Activated CD4-positive, alpha-beta T cell treated with anti-CD3 and anti-CD28 coated beads, Interleukin-2, amount 50 U/mL, for 16 hours (primary cell): ENCODE data around the gene FSTL4.
A peak's percentile ranks its signal among the peaks of the same experiment; 100 is the strongest.
"Not testable (repeated sequence)": the region's sequence is repeated elsewhere in the genome, so short reads cannot be mapped to it uniquely, and the experiment has no call there.

Experiments used
- DNase-seq: peaks from one replicate; pipeline ENCODE4 v3.0.0-alpha.2; 2020

FSTL4 gene

DNA sequence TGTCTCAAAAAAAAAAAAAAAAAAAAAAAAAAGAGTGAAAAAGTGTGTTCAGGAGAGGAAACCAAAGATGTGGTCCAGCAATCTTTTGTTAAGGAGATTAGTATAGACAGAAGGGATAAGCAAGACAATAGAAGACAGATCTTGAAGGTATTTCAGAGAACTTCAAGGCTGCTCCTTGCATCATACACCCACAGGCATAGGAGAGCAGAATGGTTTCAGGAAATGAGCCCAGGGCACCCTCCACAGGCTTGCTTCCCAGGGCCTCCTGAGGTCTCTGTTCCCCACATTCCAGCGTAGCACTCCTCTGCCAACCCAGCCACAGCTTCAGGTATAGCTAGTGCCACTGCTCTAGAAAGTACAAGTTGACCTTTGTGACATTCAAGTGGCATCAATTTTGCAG is 65.8 kb downstream of the FSTL4 start:
- DNase-seq = no peak

DNA sequence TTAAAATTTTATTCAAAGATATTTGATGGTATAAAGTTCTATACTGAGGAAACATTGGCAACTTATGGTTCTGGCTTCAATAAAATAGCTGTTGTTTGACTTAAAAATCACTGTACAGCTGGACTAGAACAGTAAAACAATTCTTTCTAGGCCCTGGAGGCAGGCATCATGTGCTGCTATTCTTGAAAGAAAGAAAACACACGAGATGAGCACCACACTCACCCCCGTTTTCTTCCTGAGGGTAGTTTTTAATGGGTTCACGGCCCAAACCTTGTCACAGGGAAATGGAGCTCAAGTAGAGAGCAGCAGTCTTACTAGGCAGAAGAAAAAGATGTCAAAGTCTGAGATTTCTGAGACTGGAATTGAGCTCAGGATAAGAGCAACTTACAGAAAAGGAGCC is 68.0 kb downstream of the FSTL4 start:
- DNase-seq = no peak

DNA sequence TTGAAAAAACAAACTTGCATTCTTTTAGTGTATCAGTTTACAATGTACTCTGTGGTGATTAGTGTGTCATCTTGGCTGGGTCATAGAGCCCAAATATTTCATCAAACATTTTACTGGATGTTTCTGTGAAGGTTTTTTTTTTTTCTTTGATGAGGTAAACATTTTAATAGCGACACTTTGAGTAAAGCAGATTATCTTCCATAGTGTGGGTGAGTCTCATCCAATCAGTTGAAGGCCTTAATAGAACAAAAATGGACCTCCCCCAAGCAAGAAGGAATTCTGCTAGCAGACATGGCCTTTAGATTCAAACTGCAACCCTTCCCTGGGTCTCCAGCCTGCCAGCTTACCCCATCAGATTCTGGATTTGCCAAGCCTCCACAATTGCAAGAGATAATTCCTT is 72.5 kb downstream of the FSTL4 start:
- DNase-seq = no peak

DNA sequence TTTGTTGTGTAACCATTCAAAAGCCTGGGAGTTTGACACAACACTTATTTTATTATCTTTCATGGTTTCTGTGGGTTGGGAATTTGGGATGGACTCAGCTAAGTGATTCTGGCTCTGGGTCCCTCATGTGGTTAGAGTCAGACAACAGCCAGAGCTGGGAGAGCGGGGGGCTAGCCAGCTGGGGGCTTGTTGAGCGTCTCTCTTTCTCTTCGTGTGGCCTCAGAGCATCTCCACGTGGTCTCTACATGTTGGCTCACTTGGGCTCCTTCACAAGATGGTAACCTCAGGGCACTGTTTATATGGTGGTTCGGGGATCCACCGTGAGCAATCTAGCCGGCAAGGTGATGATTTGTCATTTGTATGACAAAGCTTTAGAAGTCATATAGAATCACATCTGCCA is 73.6 kb downstream of the FSTL4 start:
- DNase-seq = no peak

DNA sequence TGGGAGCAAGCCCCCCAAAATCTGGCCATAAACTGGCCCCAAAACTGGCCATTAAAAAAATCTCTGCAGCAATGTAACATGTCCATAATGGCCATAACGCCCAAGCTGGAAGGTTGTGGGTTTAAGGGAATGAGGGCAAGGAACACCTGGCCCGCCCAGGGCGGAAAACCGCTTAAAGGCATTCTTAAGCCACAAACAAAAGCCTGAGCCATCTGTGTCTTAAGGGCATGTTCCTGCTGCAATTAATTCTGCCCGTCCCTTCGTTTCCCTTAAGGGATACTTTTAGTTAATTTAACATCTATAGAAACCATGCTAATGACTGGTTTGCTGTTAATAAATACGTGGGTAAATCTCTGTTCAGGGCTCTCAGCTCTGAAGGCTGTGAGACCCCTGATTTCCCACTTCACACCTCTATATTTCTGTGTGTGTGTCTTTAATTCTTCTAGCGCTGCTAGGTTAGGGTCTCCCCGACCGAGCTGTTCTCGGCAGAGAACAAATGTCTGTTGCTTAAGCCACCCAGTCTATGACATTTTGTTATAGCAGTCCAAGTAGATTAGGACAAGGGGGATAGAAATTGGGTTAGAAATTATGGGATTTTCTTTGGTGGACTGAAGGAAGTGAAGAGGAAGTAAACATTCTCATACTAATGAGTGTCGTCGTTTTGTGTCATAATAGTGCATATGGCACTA is 77.0 kb downstream of the FSTL4 start:
- DNase-seq = not testable (repeated sequence)

DNA sequence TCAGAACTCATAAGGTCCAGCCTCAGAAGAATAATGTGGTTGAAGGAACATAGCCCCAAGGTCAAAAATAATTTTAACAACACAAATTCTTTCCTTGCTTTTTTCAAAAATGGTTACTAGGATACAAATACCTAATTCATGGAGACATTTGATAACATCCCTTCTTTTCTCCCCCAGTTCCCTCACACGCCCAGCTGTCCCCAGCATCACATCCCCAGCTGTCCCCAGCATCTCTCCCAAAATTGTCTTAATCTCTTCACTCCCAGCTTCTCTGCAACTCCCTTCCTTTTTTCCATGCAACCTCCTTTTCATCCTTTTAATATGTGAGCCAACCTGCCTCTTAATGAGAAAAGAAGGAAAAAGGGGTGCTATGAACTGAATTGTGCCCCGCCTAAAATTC is 77.8 kb downstream of the FSTL4 start:
- no peak for DNase-seq

DNA sequence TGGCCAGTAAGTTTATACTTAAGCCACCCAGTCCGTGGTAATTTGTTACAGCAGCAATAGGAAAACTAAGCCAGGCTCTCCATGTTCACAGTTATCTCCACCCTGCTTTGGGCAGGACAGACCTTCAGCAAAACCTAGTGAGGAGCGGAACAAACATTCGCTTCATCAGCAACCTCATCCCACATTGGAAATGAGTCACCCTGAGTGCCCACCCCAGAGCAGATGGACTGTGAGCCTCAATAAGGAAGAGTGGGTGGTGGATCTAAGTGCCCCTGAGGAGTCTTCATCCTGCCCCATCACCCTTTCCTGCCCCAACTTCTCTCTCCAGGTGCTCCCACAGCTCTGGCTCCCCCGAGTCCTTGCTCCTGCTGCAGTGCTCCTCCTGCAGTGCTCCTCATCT is 78.8 kb downstream of the FSTL4 start:
- DNase-seq = no peak

DNA sequence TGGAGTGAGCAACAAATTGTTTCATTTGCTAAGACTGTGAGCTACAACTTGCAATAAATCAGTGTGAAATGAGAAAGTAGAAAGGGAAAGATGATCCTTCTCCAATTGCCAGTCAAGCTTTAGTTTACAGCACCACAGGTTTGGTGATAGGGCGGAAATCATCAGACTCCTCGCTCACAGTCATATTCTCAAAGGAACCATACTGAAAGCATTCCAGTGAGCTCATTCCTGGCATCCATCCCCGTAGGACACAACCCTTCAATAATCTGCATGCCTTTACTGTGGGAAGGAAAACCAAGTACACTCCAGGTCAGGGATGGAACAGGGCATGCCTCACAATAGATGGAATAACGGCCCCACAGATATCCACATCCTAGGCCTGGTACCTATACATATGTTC is 80.7 kb downstream of the FSTL4 start:
- no peak for DNase-seq

DNA sequence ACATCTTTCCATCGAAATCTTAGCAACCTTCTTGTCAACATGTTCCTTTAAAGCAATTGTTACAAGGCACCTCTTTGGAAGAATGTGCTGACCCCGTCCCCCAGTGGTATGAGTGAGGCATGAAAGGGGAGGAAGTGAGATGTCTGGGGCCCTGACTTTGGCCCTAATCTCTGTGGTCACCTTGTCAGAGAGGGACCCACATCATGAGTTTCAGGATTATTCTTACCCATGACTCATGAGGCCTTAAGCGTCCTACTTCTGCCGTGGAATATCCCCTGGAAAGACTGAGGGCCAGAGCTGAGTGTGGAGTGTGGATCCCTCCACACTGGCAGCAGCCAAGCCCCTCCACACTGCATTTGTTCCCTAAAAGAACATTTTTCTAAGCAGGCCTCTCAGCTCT is 81.2 kb downstream of the FSTL4 start:
- DNase-seq = peak; percentile 23

DNA sequence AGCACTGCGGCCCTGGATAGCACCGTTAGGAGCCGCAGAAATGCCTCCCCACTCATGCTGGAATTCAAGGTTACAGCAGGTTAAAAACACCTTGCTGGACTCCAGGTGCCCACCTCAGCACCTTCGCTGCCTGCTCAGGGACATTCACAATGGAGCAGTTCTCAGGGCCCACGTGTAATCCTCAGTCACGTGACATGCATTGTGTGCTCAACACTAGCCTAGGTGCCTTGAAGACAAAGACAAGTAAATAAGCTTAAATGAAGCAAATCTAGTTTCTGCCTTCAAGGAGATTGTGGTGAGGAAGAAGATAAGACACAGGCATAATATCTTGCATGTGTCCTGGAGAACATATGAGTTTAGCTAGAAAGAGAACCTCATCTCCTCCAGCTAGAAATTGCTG is 82.1 kb downstream of the FSTL4 start:
- DNase-seq = no peak

DNA sequence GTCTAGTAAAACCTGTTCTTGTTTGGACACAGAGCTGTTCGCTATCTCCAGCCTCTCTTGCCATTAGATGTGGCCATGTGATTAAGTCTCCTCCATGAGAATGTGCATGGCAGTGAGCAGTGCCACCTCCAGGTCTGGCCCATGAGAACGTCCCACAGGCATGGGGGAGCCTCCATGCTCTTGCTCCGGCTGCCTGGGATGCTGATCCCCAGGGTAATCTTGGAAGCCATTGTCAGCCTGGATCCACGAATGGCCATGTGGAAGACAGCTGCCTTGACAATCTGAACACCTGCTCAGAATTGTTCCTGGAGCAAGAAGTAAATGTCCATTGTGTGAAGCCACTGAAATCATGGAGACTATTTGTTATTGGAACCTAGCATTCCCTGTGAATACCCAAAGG is 83.5 kb downstream of the FSTL4 start:
- no peak for DNase-seq

DNA sequence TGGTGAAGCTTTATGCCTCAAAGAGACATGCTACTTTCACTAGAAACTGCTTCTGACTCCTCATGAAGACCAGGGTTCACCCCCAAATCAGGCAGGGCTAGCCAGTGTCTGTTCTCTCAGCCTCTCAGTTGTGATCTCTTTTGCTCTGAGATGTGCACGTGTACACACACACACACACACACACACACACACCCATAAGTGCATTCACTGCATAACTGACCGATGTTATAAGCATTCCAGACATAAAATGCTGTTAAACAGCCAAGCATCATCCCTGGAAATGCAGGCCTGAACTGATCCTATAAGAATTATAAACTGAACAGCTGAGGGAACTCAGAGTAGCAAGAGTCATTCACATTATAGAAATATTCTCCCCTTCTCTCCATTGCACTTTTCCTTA is 85.0 kb downstream of the FSTL4 start:
- DNase-seq = no peak

DNA sequence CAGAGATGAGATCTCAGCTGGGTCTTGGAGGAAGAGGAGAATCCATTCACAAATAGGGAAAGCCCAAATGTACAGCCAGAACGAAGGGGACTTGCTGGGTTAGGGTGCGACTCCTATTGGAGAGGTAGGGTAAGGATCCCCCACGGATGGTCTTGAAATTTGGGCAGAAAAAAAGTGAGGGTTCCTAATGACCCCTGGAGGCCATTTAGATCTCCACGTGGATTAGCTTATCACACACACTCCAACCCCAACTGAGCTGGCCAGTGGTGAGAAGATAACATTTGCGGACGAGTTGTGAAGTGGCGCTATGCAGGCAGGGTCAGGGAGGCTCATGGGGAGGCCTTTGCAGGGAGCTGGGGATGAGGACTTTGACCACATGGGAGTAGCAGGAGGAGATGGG is 86.0 kb downstream of the FSTL4 start:
- no peak for DNase-seq

DNA sequence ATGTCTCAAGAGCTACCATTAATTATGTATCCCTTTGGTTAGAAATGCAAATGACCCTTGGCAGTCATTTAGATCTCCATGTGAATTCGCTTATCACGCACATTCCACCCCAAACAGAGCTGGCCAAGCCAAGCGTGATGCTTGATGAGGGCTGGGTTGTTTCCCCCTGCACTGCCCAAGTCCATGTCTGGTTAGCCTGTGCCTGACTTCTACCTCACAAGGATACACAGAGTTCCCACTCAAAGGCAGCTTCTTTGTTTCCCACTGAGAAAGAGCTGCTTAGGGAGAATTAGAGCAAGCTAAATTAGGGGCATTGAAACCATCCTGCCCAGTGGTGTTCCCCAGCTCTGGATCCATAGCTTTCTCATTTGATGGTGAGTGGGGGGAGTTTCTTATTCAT is 87.2 kb downstream of the FSTL4 start:
- DNase-seq = no peak

DNA sequence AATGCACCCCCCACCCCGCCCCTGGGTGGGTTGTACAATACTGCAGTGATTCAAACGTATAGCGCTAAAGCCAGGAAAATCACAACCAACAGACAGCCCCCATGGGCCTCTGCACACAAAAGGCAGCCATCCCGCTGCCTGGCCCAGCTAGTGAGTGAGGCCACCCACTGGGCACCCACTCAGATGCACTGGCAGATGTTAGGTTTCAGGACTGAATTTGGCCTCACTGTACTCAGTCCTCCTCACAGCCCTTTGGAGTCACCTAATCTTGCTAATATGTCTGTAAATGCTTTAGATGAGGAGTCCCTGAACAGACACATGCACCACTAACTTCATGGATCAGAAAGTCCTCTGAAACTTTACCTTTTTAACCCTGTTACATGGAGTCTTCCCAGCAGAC is 87.7 kb downstream of the FSTL4 start:
- DNase-seq = no peak

DNA sequence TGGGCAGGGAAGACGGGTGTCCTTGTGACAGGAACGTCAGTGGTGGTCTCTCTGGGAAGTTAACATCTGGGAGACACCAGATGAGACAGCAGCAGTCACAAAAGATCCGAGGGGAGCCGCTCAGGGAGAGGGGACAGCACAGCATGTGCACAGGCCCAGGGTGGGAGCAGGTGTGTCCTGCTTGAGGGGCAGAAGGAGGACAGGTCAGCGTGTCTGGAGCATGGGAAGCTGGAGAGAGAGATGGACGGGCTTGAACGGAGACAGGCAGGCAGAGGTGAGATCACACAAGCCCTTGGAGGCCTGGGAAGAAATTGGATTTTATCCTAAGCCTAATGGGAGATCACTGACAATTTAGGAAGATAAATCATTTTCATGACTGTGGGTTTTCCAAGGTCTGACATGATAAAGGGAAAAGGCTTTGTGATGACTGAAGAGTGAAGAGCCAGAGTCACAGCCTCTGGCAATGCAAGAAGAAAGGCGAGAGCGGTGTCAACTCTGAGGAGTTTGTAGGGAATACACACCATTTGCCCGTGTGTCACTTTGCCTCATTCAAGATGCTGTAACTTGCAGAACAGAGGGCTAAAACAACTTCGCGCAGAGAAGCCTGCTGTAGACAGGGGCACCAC is 88.3 kb downstream of the FSTL4 start:
- DNase-seq = no peak

DNA sequence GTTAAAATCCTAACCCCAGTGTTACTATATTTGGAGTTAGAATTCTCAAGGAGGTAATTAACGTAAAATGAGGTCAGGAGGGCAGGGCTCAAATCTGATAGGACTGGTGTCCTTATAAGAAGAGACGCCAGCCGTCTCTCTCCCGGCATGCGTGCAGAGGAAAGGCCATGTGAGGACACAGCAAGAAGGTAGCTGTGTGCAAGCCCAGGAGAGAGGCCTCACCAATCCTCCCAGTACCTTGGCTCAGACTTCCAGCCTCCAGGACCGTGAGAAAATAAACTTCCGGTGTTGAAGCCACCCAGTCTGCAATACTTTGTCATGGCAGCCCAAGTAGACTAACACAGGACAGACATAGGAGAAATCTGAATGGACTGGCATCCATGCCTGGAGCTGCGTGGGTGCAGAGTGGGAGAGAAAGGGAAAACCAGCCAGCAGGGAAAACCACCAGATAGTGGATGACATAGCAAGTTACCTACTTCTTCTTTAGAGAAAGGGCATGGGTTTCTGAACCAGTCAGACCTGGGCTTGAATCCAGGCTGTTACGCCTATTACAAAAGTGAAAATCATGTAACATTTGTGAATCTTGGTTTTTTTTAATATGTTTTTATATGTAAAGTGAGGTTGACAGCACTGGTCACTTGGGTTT is 89.2 kb downstream of the FSTL4 start:
- no peak for DNase-seq

DNA sequence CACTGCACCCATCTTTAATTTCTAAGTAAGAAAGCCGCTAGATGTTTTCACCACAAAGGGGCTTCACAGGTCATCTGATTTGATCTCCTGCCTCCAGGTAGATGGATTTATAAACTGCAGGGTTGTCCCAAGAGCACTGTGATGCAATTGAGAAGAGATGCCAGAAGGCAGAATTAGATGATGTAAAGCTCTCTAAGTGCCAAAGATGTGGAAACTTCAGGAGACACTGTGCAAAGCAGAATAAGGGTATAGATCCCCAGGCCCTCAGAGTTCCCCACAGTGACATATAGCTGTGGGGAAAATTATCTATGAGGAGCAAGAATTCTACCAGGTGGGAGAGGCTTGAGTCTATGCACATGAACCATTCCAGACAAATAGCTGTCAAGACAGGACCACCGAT is 90.5 kb downstream of the FSTL4 start:
- no peak for DNase-seq

DNA sequence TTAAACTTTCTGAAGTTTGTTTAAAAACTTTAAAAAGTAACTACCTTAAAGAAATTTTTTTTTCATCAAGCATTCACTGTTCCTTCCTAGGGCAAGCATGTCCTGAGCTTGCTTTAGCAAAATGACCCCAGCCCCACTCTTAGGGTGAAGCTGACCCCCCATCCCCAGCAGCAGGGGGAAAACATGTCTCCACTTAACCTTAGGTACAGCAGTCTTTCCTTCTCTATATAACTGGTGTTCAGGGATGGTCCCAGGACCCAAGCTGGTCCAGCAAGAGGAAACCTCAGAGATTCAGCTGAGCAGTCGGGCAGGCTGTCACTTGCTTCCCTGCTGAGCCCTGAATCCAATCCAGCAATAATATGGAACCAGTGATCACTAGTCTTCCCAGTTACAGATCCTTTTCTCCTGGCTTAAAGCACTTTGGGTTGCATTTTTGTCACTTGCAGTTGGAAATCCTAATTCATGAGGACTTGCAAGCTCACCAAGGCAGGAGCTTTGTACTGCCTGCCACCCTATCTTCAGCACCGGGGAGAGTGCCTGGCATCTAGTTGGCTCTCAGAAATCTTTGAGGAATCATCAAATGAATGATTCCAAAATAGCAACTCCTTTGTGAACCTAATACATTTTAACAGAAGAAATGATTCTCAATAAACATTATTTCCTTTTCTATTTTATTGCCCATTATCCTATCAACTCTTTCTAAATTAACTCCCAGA is 91.2 kb downstream of the FSTL4 start:
- no peak for DNase-seq

DNA sequence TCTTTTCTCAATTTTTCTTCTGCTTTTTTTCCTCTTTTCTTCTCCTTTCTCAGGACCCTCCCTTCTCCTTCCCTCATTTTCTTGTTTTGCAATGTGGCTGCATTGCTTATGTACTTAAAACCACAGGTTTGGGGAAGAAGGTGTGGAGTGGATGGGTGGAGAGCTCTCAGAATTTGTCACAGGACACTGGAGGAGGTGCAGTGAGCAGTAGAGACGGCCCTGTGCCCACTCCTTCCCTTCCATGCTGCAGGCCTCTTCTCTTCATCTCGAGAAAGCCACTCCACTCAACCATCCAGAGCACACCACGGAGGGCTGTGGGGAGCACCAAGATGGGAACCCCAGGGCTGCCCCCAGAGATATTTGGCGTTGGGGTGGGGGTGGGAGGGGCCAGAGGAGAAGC is 92.3 kb downstream of the FSTL4 start:
- no peak for DNase-seq

DNA sequence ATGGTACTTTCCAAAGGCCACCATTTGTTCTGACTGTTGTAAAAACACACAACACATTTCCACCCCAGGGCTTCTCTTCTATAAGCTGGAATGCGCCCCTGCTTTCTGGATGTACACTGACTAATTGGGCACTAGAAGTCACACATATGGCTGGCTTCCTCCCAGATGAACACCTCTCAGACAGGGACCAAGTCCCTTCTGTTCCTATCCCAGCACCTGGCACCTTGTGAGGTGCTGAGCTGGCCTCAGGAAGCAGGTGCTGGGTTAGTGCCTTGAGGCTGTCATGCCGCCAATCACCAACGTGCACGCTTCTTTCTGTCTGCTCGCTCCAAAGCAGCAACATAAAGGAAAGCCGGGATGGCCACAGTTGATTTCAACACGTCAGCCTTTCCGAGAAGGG is 93.2 kb downstream of the FSTL4 start:
- DNase-seq = no peak

DNA sequence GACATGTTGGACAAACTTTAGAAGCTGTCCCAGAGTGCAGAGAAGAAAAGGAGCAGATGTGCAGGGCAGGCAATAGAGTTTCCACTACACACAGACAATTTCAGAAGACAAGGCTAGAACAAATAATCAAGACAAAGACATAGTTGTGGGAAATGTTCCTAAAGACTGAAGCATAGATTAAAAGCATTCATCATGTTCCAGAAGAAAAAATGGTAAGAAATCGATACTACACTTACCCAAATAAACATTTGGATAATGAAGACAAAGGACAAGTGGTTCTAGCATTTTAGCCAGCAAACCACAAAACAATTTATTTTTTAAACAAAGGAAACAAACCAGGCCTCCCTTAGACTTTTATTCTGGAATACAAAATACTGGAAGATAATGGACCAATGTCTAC is 97.9 kb downstream of the FSTL4 start:
- DNase-seq = no peak

DNA sequence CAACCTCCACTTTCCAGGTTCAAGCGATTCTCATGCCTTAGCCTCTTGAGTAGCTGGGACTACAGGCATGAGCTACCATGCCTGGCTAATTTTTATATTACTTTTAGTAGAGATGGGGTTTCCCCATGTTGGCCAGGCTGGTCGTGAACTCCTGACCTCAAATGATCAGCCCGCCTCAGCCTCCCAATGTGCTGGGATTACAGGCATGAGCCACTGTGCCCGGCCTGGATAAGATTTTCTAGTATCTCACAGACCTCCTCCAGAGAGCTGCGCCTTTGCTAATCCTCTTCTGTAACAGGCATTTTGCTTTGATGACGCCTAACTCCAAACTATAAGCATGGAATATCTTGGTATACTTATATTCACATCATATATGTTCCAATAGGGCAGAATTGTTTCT is 99.4 kb downstream of the FSTL4 start:
- no peak for DNase-seq

DNA sequence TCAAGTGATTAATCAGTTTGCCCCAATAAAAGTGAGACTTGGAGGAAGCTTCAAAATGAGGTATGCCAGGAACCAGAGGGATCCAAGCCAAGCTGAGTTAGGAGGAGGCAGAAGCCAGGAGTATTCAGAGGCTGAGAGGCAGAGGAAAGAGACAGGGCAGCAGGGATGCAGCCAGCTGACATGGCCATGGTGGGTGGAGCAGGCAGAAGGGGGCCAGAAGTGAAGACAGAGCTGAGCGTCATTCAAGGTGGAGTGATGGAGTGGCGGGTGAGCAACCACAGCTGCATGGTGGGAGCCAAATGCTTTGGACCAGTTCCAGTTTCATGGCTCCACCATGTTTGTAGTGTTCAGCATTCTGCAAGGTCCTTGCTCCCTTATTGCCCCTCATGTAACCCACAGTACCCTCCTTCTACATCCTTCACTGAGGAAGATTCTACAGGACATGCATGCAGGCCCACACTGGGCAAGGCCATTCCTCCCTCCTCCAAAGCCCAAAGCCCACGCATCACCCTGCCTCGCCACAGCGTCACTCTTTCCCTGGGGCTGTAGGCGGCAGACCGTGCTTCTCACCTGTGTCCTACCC is 100.6 kb downstream of the FSTL4 start:
- DNase-seq = no peak
